GM18873 (cell line): ENCODE data around the gene TBXT.
"Not testable (repeated sequence)": the region's sequence is repeated elsewhere in the genome, so short reads cannot be mapped to it uniquely, and the experiment has no call there.

ENCODE experiments used
- ATAC-seq: cut with Tn5 transposase; IDR thresholded peaks from one replicate; pipeline ENCODE4 v1.9.1; 2021; ENCODE audit warnings: mild to moderate bottlenecking, moderate library complexity, moderate number of reproducible peaks; ENCODE audit not compliant: unreplicated experiment, low FRiP score

TBXT gene

DNA sequence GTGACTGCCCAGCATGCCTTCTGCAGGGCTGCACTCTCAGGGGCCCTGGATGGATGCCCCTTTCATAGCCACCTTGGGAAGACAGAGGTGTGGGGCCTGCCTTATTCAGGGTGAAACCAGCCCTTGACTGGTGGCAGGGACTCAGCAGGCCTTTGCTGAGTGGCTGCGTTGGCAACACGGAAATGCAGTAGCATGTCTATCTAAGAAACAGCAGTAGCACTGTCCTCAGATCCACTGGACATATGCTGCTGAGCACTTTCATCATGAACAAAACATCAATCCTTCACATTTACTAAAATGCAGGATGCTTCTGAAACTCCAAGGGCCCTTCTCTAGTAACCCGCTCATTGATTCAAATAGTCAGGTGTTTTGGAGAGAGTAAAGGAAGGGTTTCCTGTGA lies 4.9 kb upstream of the TBXT start:
- no peak for ATAC-seq

DNA sequence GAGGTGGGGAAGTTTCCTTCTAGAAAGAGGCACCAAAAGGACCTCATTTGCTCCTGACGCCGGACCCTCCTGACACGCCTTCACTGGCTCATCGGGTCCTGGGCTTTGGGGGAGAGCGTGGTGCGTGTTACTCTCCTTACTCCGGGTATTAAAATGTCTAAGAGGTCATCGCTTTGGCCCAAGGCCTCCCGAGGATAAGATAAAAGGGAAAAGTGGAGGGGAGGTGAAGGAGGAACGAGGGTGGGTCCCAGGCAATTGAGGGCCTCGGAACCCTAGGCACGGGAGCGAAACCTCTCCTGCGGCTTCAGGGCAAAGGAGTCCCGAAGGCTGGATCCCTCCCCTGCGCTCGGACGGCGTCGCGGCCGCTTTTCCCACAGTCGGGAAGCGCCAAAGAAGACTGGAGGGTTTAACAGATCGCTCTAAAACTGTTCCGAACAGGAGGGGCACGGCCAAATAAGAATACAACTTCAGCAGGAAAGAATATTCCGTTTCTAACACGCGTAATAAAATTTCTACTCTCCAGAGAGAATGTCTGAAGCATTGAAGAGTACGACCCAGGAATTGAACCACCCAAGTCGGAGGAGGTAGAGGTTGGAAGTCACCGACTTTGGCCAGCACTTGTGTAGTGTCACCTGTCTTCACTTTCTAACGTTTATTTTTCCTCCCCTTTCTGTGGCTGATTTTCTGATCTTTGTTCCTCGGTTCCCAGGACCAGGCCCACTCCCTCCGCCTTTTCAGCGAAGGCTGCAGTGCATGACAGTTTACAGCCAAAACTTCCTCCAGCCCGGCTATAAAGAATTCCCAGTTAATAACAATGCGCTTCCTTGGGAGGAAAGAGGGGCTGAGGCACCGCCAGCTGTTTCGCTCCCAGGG lies 2.1 kb upstream of the TBXT start:
- ATAC-seq = no peak

DNA sequence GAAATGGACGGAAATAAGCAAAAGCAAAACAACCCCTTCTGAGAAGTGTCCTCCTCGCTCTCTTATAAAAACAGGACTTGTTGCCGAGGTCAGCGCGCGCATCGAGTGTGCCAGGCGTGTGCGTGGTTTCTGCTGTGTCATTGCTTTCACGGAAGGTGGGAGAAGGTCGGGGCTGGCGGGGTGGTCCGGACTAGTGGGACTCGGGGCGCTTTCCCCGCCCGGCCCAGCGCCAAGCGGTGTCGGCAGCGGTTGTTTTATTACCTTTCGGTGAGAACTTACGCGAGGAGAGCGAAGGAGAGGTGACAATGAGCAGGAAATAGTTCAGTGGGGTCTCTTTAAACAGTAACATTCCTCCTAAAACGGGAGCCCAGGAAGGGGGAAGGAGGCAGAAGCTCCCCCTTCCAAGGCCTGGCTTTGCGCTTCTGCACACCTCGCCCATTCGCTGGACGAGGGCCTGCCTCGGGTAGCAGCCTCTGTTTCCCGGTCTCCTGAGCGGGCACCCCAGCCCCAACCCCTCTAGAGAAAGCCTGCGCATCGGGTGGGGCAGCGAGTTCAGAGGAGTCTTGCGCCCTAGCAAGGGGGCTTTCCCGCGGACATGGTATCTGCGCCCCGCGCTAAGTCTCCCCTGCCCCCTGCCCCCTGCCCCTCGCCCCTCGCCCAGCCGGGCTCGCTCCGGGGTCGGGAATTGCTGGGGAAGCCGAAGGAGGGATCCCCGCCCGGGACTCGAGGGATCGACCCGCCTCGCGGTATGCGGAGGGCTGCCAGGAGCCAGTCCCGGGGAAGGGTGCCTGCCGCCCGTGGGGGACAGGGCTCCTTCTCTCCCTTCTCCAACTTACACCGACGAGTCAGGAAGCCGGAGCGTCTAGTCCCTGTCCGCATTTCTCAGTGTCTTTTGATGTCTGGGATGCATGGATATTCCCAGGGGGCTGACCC lies 1.2 kb upstream of the TBXT start:
- no peak for ATAC-seq

DNA sequence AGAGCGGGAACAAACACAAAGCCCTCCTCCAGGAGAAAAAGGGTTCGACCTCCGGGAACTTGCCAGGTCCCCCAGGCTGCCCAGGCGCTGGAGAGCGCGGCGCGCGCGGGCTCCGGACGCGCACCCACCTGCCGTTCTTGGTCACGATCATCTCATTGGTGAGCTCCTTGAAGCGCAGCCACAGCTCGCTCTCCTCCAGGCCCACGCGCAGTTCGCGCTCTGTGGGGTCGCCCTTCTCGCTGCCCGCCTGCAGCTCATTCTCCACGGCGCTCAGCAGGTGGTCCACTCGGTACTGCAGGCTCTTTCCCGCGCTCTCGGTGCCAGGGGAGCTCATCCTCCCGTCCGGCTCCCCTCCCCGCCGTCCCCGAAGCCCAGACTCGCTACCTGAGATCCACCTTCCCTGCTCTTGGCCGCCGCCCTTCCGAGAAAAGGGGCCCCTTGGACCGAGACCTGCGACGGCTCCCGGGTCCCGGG lies 356 bp downstream of the TBXT start:
- ATAC-seq = no peak

DNA sequence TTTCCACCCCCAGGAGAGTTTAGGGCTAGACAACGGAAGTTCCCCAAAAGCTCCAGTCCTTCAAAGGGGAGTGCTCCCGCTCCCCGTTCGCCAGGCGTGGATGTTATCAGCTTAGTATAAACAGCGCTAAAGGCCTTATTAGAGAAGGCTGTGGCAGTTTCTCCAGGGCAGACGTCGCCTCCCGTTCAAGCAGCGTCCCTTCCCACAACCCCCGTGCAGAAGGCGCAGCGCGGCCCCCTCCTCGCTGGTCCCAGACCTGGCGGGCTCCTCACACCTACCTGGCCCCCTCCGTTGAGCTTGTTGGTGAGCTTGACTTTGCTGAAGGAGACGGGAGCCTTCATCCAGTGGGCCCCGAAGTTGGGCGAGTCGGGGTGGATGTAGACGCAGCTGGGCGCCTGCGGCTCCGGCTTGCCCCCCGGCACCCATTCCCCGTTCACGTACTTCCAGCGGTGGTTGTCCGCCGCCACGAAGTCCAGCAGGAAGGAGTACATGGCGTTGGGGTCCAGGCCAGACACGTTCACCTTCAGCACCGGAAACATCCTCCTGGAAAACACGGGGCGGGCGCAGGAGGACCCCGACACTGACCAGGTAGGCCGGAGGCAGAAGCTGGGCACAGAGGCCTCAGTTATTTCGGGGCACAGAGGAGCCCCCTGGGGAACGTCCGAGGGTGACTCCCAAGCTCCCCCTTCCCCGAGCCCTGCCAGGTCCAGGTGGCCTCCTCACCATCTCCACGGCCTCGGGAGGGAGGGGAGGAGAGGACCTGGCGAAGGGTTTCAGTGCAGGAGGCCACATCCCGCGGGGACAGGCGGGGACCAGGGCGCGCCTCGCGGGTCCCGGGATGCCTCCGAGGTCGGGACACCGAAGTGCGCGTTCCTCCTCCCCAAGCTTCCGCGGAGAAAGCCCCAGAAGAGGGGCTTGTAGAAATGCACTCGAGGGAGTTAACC lies 1.1 kb downstream of the TBXT start:
- no peak for ATAC-seq

DNA sequence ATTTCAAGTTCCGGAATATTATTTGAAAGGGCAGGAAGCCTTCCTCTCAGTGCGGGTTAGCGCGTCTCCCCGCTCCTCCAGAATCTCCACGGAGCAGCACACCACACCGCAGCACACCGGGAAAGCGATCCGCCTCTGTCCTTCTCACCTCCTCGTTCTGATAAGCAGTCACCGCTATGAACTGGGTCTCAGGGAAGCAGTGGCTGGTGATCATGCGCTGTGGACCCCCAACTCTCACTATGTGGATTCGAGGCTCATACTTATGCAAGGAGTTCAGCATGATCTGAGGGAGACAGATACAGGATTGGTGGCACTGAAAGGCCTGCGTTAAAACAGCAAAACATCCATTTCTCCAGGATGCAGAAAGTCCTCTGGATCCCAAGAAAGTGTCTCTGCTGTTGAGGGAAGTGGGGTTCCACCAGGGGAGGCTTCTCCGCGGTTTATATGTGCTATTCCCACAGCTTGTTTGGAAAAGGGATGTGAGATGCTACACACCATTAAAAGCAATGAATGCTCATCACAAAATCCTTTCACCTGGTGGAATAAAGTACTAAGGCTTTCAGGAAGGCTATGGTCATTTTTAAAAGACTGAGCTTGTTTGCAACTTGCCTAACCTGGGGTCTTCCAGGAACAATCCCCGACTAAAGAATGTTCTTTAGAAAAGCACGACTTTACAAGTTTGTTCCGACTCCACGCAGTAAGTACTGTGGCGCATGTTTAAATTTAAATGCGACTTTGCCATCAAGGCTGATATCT lies 1.9 kb downstream of the TBXT start:
- ATAC-seq = no peak

DNA sequence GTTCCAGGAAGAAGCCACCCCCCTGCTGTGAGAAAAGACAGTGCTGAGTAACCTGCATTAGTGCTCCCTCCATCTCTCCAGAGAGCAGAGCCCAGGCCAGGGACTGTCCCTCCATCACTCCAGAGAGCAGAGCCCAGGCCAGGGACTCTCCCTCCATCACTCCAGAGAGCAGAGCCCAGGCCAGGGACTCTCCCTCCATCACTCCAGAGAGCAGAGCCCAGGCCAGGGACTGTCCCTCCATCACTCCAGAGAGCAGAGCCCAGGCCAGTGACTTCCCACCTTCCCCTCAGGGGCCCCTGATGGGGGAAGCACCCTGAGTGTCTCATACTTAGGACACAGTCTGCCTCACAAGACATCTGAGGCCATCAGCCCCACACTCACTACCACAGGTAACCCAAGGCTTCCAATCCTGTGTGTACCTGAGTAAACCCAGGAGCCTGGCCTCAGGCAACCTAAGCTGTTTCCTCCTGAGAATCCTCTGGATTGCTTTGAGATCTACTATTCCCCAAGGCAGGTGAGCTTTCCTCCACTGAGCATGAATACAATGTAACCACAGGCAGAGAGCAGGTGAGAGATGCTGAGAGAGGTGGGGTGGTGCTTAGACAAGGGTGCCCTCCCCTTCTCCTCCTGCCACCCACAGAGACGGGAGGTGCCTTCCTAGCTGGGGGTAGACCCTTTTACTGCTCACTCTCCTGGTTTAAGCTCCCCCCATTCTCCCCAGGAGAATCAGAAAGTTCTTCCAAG lies 4.9 kb downstream of the TBXT start:
- ATAC-seq = peak; percentile 59

DNA sequence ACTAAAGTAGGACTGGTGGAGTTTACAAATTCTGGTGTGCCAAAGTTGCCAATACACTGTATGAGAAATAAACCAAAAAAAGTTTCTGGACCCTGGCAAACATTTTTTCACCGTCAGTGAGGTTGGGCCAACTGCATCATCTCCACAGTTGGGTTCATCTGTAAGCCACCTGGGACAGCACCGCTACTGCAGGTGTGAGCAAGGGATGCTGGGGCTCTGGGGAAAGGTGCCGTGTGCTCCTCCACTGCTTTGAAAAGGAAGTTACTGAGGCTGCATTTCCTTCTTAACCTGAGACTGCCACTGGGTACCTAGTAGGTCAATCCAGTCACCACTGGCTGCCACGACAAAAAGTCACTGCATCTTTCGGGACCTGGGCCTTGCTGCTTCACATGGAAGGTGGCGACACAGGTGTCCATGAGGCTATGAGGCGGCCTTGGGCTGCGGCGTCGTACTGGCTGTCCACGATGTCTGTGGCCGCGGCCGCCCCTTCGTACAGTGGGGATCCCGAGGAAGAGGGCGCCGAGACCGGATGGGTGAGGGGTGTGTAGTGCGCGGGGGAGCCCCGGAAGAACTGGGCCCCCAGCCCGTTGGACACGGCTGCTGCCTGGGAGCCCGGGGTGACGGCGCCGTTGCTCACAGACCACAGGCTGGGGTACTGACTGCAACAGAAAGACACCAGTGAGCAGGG lies 9.6 kb downstream of the TBXT start:
- no peak for ATAC-seq

DNA sequence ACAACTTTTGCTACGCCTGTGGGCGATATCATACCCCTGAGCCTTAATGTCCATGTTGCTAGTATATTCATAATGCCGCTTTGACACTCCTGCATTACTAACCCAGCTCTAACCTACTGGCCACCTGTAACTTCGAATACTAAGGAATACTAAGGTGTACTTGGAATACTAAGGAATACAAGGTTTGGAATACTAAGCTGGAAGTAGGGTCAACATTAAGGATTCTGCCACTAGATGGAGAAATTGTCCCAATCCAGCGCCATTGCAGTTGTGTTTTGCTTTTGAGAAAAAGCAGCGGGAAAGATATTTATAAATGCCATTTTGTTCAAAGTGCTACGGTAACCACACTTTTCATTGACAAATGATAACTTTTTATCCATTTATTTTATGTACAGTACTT lies 10.7 kb downstream of the TBXT start:
- no peak for ATAC-seq

DNA sequence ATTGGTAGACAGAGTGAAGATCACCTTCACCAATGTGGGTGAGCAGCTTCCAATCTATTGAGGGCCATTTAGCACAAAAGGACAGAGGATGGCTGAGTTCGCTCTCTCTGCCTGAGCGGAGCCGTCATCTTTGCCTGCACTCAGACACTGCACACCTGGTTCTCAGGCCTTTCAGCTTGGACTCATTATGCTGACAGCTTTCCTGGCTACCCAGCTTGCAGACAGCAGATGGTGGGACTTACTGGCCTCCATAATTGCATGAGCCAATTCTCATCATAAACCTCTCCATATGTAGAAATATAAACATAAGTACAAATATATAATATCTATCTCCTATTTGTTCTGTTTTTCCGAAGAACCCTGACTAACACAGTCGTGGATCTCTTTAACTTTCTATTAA lies 13.7 kb downstream of the TBXT start:
- no peak for ATAC-seq

DNA sequence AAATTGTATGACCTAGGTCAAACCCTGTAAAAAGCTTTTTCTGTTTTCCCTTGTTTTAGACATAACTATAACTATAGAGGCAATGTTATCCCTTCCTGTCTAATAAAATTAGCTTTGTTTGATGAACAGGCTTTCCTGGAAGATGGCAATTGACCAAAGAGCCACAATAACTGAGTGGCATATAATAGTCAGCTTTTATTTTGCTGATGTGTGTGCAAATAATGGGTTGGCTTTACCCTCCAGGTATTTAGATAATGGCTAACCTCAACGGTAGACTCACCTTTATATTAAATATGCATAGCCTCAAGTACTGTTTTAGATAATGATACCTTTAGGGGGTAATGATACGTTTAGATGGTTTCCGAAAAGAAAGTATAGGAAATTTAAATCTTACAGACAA lies 15.0 kb downstream of the TBXT start:
- no peak for ATAC-seq

DNA sequence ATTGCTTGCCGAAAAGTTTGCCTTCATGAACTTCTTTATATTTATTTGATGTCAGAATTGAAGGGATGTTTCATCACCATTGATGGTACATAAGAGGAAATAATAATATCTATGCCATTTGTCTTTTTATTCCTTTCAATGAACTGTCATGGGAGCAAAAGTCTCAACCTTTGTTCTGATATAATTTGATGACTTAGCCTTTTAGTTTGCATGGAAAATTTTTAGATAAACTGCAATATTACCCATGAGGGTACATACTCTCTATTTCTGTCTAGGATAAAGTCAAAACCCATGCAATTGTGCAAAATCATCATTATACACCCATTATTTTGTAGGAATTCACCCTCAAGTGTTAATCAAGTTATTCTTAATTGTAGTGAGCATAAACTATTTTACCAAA lies 15.9 kb downstream of the TBXT start:
- ATAC-seq = no peak

DNA sequence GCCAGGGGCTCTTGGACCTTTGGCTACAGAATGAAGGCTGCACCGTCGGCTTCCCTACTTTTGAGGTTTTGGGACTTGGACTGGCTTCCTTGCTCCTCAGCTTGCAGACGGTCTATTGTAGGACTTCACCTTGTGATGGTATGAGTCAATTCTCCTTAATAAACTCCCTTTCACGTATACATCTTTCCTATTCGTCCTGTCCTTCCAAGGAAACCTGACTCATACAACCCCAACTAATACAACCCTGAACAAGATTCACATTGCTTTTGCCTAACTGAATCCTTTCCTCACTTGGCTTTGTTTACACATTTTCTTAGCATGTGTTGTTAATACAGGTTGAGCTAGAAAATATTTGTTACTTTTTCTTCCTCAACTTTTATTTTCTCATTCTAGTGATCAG lies 21.9 kb downstream of the TBXT start:
- no peak for ATAC-seq

DNA sequence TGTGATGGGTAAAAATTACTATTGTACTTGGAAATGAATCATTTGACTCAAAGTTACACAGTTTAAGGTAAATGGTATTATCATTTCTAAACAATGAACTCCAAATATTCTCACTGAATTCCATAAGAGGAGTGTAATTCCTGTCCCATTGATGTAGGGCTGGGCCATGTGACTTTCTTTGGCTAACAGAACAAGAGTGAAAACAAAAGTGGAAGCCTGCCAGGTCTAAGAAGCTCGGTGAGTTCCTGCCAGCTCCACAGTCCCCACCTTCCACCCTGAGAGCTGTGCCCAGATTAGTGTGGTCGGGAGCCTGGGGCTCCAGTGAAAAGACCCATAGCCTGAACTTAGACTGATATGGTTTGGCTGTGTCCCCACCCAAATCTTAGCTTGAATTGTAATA lies 24.6 kb downstream of the TBXT start:
- ATAC-seq = no peak

DNA sequence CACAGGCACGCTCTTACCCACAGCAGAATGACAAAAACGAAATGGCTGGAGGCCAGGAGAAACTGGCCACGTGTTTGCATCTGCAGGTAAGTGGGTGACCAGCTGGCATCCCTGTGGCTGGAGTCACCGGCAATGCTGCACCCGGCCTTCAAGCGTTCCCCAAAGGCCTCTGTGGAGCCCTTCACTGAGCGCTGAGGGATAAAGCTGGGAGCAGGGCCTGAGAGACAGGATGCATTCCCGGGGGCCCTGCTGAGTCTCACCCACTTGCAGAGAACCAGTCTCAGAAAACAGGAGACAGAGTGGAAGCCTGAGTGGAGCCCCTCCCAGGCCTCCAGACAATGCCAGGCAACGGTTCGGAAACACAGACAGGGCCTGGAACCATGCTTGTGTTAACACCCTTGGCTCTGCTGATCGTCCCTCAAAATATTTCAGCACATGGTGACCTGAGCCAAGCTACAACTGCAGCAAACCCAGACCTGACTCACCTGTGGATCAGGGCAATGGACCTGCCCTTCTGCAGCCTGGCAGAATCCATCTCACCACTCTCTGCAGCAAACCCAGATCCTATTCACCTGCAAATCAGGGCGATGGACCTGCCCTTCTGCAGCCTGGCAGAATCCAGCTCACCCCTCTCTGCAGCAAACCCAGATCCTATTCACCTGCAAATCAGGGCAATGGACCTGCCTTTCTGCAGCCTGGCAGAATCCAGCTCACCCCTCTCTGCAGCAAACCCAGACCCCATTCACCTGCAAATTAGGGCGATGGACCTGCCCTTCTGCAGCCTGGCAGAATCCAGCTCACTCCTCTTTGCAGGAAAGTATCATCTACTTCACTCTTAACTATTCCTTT lies 39.8 kb downstream of the TBXT start:
- ATAC-seq = no peak

DNA sequence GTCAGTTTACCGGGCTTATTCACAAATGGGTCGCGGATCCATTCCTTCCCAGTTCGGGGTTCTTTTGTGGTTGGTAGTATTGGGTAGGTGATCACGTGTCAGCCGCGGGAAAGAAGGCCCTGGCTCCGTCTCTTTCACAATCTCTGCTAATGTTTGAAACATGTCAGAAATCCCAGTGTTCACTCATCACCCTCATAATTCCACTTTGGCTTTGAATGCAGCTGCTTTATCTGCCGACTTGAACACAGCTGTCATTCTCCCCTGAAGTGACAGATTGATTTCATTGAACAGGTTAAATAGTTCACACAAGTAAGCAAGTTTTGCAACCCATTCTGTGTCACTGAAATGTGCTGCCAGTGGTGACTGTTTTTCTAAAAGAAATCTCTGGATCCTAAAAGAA lies 44.5 kb downstream of the TBXT start:
- not testable (repeated sequence) for ATAC-seq

DNA sequence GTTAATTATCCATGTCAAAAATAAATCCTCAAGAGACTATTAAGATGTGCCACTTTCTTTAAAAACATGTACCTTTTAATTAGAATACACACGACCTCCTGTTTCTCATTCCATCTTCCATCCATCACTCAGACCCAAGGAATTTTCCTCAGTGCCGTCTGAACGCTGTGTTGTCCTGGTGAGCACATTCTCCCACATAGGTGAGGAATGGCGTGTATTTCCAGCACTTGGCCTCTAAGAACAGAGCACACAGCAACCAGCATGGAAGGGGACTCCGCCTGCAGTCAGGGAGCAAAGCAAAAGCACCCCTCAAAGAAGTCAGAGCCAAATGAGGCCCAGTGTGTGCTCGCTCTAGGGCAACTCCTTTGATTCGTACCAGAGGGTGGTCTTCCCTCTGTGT lies 45.9 kb downstream of the TBXT start:
- no peak for ATAC-seq
